GM03348 (cell line): ENCODE data around the gene EML6.
A peak's percentile ranks its signal among the peaks of the same experiment; 100 is the strongest.

Source experiments
- DNase-seq: peaks from one replicate; pipeline ENCODE4 v3.0.0; 2012; ENCODE audit warnings: low spot score

EML6 gene

GRCh38 chr2:54708584-54709335 lies 14.7 kb upstream of the EML6 start:
- peak; percentile 64 for DNase-seq

- DNase-seq: peak; percentile 3
Observed at GRCh38 chr2:54709336-54709809, 14.1 kb upstream of the EML6 start.

- no peak for DNase-seq
Observed at GRCh38 chr2:54710216-54710615, 13.2 kb upstream of the EML6 start.

- DNase-seq: no peak
Observed at GRCh38 chr2:54712516-54712915, 10.9 kb upstream of the EML6 start.

GRCh38 chr2:54714996-54715395 lies 8.5 kb upstream of the EML6 start:
- no peak for DNase-seq

GRCh38 chr2:54716375-54716774 lies 7.1 kb upstream of the EML6 start:
- DNase-seq: no peak

- DNase-seq: no peak
Observed at GRCh38 chr2:54720563-54720962, 2.9 kb upstream of the EML6 start.

- DNase-seq: peak; percentile 66
Observed at GRCh38 chr2:54722641-54723040, 821 bp upstream of the EML6 start.

- DNase-seq: no peak
Observed at GRCh38 chr2:54723996-54724559, 616 bp downstream of the EML6 start.

GRCh38 chr2:54724560-54725342 lies 1.3 kb downstream of the EML6 start:
- DNase-seq: peak; percentile 44

GRCh38 chr2:54725343-54726099 lies 2.1 kb downstream of the EML6 start:
- no peak for DNase-seq

GRCh38 chr2:54726431-54726830 lies 3.0 kb downstream of the EML6 start:
- DNase-seq: no peak

- no peak for DNase-seq
Observed at GRCh38 chr2:54726940-54727339, 3.5 kb downstream of the EML6 start.

- peak; percentile 85 for DNase-seq
Observed at GRCh38 chr2:54728669-54729120, 5.2 kb downstream of the EML6 start.

- no peak for DNase-seq
Observed at GRCh38 chr2:54735636-54736035, 12.2 kb downstream of the EML6 start.

GRCh38 chr2:54738281-54738680 lies 14.8 kb downstream of the EML6 start:
- no peak for DNase-seq

- DNase-seq: no peak
Observed at GRCh38 chr2:54740333-54740732, 16.9 kb downstream of the EML6 start.

GRCh38 chr2:54741250-54741649 lies 17.8 kb downstream of the EML6 start:
- DNase-seq: no peak

- no peak for DNase-seq
Observed at GRCh38 chr2:54750040-54750439, 26.6 kb downstream of the EML6 start.

- no peak for DNase-seq
Observed at GRCh38 chr2:54752439-54752838, 29.0 kb downstream of the EML6 start.

GRCh38 chr2:54755641-54756326 lies 32.3 kb downstream of the EML6 start:
- DNase-seq: no peak

GRCh38 chr2:54757500-54757899 lies 34.0 kb downstream of the EML6 start:
- DNase-seq: no peak
